HT1080 (cell line): Measurements from ENCODE around the gene OR52B6. TPM values are rescaled to one million over a fixed set of nuclear protein-coding genes. Genes with fewer than 3 reads are reported as not detected.

Source experiments
- DNase-seq: peaks from one replicate; pipeline ENCODE4 v3.0.0-alpha.2; 2015; ENCODE audit warnings: low read depth
- total RNA-seq: library from RNA; depleted of rRNA; stranded (reverse); fragments of >200 nt; shearing (Covaris generic); gene quantifications from 2 replicates; pipeline ENCODE4 v1.2.3, GENCODE V29; 2014

Gene OR52B6
- total RNA-seq, 1 experiment from 2014 or later, result not detected

DNA sequence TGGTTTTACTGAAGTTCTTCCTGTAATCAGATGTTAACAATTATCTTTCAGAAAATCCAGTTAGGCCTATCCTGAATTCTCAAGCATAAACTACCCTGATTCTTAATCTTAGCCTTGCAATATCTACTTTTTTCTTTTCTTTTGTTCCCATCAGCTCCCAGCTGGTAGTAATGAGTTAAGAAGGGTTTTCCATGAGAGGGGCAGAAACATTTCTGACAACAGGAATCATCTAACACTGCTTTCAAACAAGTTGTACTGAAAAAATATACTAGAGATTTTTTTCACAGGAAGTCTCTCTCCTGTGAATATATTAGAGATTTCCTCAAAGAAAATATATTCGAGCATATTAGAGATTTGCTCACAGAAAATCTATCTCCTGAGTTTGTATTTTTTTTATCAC, 12.5 kb downstream of the OR52B6 start:
- no peak for DNase-seq

- DNase-seq, result peak; percentile 44
These were observed 16.0 kb downstream of the OR52B6 start, which contains the start of gene TRIM6 for GRCh38 chr11:5596607-5597201. TRIM6 (plus strand) TSS chr11:5596637; CDS start chr11:5596898, 261 bp downstream.

DNA sequence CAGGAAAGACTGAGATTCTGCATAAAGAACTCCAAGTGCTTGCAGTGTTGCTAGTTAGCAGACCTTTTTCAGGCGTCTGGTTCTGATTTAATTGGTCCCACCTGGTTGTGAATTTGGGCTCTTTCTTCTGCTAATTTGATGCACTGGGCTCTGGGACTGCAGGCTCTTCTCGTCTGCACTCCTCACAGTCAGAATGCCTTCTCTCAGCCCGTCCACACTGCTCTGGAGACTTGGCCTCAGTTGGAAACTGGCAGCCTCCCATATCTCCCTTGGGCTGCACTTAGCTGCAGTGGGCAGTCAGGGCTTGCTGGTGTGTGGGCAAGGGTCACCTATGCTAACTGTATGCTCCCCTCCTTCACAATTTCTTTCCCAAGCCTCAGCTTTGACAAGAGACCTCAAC, 17.3 kb downstream of the OR52B6 start:
- DNase-seq, result no peak

DNA sequence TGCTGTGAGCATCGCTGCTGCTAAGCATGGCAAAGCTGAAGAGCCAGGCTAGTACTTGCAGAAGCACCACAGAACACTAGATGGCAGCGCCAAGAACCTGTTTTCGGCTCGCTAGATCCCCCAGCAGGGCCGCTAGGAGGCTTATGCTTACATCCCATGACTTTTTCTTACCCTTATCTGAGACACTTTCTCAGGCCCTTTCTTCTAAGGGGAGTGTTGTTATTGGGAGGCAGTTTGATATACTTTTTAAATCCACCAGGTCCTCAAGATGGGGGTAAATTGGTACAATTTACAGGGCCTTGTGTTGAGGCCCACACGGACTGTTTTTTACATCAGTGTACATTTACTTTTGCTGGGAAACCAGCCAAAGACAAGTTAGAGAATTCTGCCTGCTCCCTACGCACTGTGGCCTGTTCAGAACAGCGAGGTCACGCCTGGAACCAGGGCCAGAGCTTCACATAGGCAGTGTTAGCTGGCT, 19.7 kb downstream of the OR52B6 start:
- DNase-seq, result peak; percentile 66

GRCh38 chr11:5602791-5603190, 22.1 kb downstream of the OR52B6 start:
- DNase-seq, result peak; percentile 27

GRCh38 chr11:5603326-5603725, 22.6 kb downstream of the OR52B6 start:
- DNase-seq, result no peak

DNA sequence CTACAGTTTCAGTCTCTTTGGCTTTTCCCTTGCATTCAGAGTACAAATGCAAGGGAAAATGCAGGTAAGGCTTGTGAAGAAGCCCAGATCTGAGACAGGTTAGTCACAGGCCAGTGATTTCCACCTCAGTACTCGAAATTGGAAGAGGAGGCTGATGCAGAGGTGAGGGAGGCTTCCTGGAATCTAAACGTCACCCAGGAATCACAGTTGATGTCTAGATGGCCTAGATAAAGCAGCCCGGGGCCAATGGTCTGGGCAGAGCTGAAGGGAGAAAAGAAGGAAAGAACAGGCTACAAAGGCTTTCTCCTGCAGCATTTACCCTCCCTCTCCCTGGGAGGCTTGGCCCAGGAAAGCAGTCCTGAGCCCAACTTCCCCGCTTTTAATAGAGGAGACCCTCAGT, 24.2 kb downstream of the OR52B6 start:
- DNase-seq, result no peak

GRCh38 chr11:5605849-5606248, 25.2 kb downstream of the OR52B6 start:
- peak; percentile 54 for DNase-seq

- DNase-seq, result no peak
These were observed 28.1 kb downstream of the OR52B6 start for GRCh38 chr11:5608808-5609207.

DNA sequence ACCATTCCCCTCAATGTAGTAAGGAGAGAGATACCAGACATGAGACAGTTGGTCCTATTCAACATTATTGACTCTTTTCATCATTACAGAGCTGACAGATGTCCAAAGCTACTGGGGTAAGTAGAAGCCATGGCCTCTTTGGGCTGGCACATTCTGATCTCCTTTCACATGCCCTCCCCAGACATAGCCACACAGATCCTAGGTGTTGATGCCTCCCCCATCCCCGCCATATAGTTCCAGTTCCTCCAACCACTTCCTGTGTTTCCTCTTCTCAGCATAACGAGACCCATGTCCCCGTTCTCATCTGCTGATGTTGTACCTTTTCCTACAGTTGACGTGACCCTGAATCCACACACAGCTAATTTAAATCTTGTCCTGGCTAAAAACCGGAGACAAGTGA, 29.8 kb downstream of the OR52B6 start:
- no peak for DNase-seq

DNA sequence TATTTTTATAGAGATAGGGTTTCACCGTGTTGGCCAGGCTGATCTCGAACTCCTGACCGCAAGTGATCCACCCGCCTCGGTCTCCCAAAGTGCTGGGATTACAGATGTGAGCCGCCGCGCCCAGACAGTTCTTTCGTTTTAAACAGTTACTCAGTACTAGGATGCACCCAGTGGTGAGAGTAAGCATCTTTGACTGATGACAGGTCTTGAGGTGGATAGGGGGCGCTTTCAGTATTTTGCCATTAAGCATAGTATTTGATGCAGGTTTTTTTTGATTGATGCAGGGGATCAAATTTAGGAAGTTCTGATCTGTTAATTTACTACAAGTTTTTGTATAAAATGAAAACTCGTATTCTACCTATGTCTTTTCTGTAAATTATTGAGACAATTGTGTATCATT, 30.9 kb downstream of the OR52B6 start:
- no peak for DNase-seq

- DNase-seq, result peak; percentile 79
These were observed 38.1 kb downstream of the OR52B6 start for GRCh38 chr11:5618807-5619206.

DNA sequence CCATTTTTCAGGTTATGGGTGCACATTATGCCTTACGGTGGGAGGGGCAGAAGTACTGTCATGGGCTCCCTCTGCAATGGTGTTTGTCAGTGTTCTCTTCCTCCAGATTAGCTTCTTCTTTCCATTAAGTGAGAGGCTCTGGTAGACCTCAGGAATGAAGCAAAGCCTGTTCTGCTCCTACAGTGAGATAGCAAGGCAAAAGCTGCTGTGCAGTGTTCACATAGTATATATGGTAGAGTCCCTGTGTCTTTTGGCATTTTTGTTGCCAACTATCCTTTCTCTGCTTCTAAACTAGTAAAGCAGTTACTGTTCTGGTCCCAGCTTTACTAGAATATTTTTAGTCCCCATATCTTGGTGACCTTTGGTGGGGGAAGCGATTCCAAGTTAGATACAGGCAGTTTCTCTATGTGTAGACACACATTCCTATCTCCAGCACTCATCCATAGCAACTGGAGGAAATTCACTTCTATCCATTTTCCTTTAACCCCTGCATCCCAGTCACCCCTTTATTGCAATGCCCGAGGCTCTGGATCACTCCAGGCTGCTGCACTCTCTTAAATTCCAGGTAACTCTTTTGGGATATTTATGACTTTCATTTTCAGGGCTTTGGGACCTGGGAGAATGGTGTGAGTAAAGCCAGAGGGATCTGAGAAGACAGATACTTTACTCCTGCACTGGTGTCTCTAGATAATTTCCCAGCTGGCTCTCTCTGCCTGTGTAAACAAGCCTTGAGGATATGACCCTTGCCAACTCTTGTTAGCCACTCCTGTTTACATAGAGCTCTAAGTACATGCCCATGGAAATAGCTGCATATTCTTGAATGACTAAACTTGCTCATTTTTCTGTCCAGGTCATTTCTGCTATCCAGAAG, 40.2 kb downstream of the OR52B6 start:
- peak; percentile 72 for DNase-seq

DNA sequence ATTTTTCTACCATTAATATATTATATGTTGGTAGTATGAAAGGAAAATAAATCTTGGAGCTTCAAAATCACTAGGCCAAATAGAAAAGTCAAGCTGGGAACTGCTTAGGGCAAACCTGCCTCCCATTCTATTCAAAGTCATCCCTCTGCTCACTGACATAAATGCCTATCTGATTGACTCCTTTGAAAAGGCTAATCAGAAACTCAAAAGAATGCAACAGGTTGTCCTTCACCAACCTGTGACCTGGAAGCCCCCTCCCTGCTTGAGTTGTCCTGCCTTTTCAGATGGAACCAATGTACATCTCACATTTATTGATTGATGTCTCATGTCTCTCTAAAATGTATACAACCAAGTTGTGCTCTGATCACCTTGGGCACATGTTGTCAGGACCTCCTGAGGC, 40.9 kb downstream of the OR52B6 start:
- no peak for DNase-seq

DNA sequence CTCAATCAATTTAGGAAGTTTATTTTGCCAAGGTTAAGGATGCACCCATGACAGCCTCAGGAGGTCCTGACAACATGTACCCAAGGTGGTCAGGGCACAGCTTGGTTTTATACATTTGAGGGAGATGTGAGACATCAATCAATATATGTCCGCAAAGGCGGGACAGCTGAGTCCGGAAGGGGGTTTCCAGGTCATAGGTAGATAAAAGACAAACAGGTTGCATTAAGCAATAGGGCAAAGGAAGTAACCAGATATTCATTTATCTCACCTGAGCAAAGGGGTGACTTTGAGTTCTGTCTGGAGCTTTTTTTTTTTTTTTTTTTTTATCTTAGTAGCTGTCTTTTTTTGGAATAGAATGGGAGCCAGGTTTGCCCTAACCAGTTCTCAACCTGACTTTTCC, 42.1 kb downstream of the OR52B6 start:
- no peak for DNase-seq

DNA sequence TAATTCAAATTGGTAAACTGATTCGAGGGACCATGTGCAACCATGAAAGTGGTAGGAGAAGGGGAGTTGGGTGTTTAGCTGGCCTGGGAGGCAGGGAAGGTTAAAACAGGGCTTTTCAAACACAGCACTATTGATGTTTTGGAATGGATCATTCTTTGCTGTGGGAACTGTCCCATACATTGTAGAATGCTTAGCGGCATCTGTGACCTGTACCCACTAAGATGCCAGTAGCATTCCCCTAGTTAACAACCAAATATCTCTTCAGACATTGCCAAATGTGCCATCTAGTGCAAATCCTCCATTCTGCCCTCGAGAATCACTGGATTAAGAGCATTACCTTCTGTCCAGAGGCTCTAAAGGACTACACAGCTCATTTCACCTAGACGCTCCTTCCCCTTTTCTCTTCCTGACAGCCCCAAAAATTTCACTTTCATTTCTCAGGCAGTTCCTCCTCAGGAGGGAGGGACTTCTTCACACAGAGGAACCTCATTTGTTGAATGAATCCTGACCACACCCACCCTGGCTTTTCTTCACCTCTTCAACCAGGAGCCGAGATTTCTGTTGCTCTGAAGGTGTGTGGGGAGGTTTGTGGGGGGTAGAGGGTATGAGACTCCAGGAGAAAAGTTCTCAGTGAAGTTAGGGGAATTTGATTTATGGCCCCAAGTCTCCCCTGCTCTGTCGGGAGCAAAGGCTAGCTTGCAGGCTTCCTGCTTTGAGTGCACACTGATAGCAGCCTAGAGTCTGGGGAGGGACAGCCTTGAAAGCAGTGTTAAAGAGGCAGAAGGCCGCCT, 44.0 kb downstream of the OR52B6 start, which contains the start of gene TRIM34:
TRIM34 (plus strand) TSS at position 513 of the 791 bp plus-strand sequence. CDS start 7,331 bp downstream, outside the sequence.
- peak; percentile 73 for DNase-seq

DNA sequence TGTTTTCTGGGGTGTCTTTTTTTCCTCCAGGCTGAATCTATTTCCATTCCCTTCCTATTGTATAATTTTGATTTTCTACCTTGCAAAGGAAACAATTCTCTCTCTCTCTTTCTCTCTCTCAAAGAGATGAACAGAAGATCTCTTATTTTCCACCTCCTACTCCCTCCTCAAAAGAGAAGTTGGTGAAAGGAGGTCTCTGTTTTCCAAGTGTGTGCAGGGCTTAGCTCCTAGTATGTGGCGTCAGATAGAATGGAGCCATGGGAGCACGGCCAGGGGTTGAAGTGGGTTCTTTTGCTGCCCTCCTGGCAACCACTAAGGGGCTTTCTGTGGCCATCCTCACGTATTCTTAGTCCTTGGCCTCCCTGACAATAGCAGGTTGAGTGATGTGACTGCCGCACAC, 44.6 kb downstream of the OR52B6 start:
- DNase-seq, result no peak

DNA sequence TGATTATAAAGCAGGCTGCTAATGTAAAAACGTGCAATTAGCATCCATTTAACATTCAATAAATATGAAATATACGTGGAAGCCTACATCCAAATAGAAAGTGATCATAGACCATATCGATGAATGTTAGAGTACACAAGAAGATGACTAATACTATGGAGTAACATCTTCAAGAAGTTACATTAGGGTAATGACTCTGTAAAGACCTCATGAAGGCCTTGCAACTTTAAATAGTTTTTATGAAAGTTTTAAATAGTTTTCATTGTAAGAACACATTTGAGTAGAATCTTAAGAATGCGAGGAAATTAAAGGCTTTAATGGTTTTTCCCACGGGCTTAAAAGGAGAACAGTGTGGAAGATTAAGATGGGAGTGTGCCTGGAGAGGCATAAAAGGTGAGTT, 45.5 kb downstream of the OR52B6 start:
- no peak for DNase-seq

DNA sequence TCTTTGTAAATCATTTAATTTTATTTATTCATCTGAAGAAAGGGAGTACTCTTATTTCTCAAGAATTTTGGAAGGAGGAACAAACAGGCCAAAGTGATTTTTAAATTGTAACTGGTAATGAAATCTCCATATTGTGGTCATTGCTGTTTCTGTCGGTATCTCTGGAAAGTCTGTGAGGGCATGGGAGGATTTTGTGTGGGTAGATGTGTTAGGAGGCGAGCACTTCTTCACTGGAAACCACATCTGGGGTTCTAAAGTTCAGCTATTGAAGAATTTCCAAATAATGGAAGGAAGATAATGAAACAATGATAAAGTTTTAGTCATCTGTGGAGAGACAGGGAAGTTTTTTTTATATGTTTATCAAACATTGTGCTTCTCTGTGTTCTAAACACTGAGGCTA, 50.7 kb downstream of the OR52B6 start:
- DNase-seq, result no peak
